Aorta (tissue), 5 donors: ENCODE measurements around the gene TERT. TPM values are rescaled to one million over a fixed set of nuclear protein-coding genes. Genes with fewer than 3 reads are reported as not detected.
"Not testable (repeated sequence)": the region's sequence is repeated elsewhere in the genome, so short reads cannot be mapped to it uniquely, and the experiment has no call there.

Experiments used
- ATAC-seq: fragments of 200-7000 bp; cut with Tn5 transposase; one replicate; pipeline ENCODE4 v1.9.1; 2022; ENCODE audit warnings: moderate library complexity; ENCODE audit not compliant: low FRiP score
- DNase-seq, 2 donors: peaks; one replicate each; pipeline ENCODE4 v3.0.0-alpha.2; 2020
- H3K27ac ChIP-seq, 2 donors: one replicate each; pipeline ENCODE4 v1.5.1; 2013; ENCODE audit warnings: low read length in 2 of 2, mild to moderate bottlenecking in 2 of 2, moderate library complexity in 2 of 2, control low read depth in 1 of 2, inconsistent platforms in 1 of 2, low read depth in 1 of 2
- H3K27me3 ChIP-seq, 2 donors: one replicate each; pipeline ENCODE4 v1.6.1; 2013; ENCODE audit warnings: control low read depth in 1 of 2, low read length in 1 of 2, mild to moderate bottlenecking in 1 of 2, moderate library complexity in 1 of 2; ENCODE audit not compliant: insufficient read depth in 2 of 2, control insufficient read depth in 1 of 2
- H3K36me3 ChIP-seq, 2 donors: one replicate each; pipeline ENCODE4 v1.6.1; 2013; ENCODE audit warnings: control low read depth in 1 of 2, low read length in 1 of 2, mild to moderate bottlenecking in 1 of 2; ENCODE audit not compliant: insufficient read depth in 2 of 2, control insufficient read depth in 1 of 2
- H3K4me1 ChIP-seq, 2 donors: one replicate each; pipeline ENCODE4 v1.6.1; 2013; ENCODE audit warnings: low read length in 2 of 2, control low read depth in 1 of 2, mild to moderate bottlenecking in 1 of 2, moderate library complexity in 1 of 2; ENCODE audit not compliant: insufficient read depth in 2 of 2, control insufficient read depth in 1 of 2
- H3K4me3 ChIP-seq, 2 donors: one replicate each; pipeline ENCODE4 v1.5.1; 2013; ENCODE audit warnings: low read length in 2 of 2, control low read depth in 1 of 2, mild to moderate bottlenecking in 1 of 2
- H3K9me3 ChIP-seq: one replicate; pipeline ENCODE4 v1.6.1; 2013; ENCODE audit warnings: mild to moderate bottlenecking, low read length; ENCODE audit not compliant: control insufficient read depth
- WGBS, 2 donors: extraction: QIAGEN DNeasy Blood & Tissue Kit; methylation state at CpG; one replicate each; pipeline ENCODE4 v1.1.7; 2013; 5-methylcytosine and 5-hydroxymethylcytosine counted together
- intact Hi-C, 2 donors: fragments of 100-400 bp; cut with DNase I; formaldehyde crosslinking; loops; one replicate each; pipeline versions ENCODE4 v1.14.2 to v1.15.0; 2022
- polyA plus RNA-seq, 2 donors: library from polyadenylated mRNA; stranded (reverse); fragments of 200-250 nt; gene quantifications; one replicate each; pipeline ENCODE4 v1.2.3, GENCODE V29; 2013
- total RNA-seq, 2 donors: library from RNA; stranded (reverse); fragmentation: NEBNext Ultra II Directional; extraction: Animal tissue kit (Norgen Biotek cat#: 25700); gene quantifications; one replicate each; pipeline ENCODE4 v1.2.1, GENCODE V29; 2021
- donor health status: healthy with polysubstance abuse.
- donor health status: Bipolar disorder and iron deficiency.
- donor health status: DM: no; HTN: no; CAD: no.
- donor health status: DM: no; HTN: no; CAD: no.
- donor health status: DM: yes; HTN: yes; CAD: no.

Gene TERT
- total and polyA plus RNA-seq, 4 donors = not detected

- Histone ChIP-seq H3K27me3 (no peaks in the 10 kb centered on the region), H3K27ac (no peak overlapping the region), H3K4me3 (no peak overlapping the region), H3K9me3 (peaks cover 5% of the 10 kb centered on the region), H3K36me3 (no peaks in the 10 kb centered on the region), H3K4me1 (no peaks in the 10 kb centered on the region)
- intact Hi-C loops = no loop called here
- no peak for ATAC-seq
- peak in 1 of 2 donors; percentile 60 for DNase-seq
- WGBS, 2 donors = 90 to 91% methylated on average over 25 of the region's 25 CpGs
Observed at GRCh38 chr5:1285883-1286291, 9.0 kb downstream of the TERT start.

GRCh38 chr5:1285141-1285540 lies 9.7 kb downstream of the TERT start:
- Histone ChIP-seq H3K9me3 (peaks cover 5% of the 10 kb centered on the region), H3K4me1 (no peaks in the 10 kb centered on the region), H3K36me3 (no peaks in the 10 kb centered on the region), H3K27ac (no peak overlapping the region), H3K4me3 (no peak overlapping the region), H3K27me3 (no peaks in the 10 kb centered on the region)
- 86 to 90% methylated on average over 10 to 12 of the region's 12 CpGs for WGBS, 2 donors
- intact Hi-C loops = no loop called here
- ATAC-seq (no peak), DNase-seq (no peak)

- H3K27me3 ChIP-seq, ATAC-seq, H3K4me1 ChIP-seq, H3K4me3 ChIP-seq, H3K27ac ChIP-seq, H3K9me3 ChIP-seq, intact Hi-C loops, H3K36me3 ChIP-seq, DNase-seq: not testable (repeated sequence)
- 81 to 86% methylated on average over 27 of the region's 27 CpGs for WGBS, 2 donors
Observed at GRCh38 chr5:1284336-1284970, 10.4 kb downstream of the TERT start.

- intact Hi-C loops, H3K36me3 ChIP-seq, H3K27ac ChIP-seq, ATAC-seq, H3K9me3 ChIP-seq, H3K27me3 ChIP-seq, H3K4me1 ChIP-seq, H3K4me3 ChIP-seq: not testable (repeated sequence)
- peak; percentile 33 to 39 for DNase-seq
- WGBS, 2 donors = 87% methylated on average over 16 of the region's 16 CpGs
Observed at GRCh38 chr5:1283729-1284041, 11.2 kb downstream of the TERT start.

- WGBS, 2 donors = 91 to 92% methylated on average over 40 of the region's 40 CpGs
- ATAC-seq, H3K9me3 ChIP-seq, intact Hi-C loops, H3K27me3 ChIP-seq, H3K27ac ChIP-seq, H3K36me3 ChIP-seq, H3K4me1 ChIP-seq, H3K4me3 ChIP-seq: not testable (repeated sequence)
- peak; percentile 30 to 52 for DNase-seq
Observed at GRCh38 chr5:1282993-1283728, 11.7 kb downstream of the TERT start.

GRCh38 chr5:1282131-1282992 lies 12.5 kb downstream of the TERT start:
- Histone ChIP-seq H3K4me3 (no peak overlapping the region), H3K27me3 (no peaks in the 10 kb centered on the region), H3K4me1 (no peaks in the 10 kb centered on the region), H3K36me3 (no peaks in the 10 kb centered on the region), H3K27ac (no peak overlapping the region), H3K9me3 (no peaks in the 10 kb centered on the region)
- peak; percentile 26 to 54 for DNase-seq
- ATAC-seq = no peak
- 78% methylated on average over 37 of the region's 37 CpGs for WGBS, 2 donors
- intact Hi-C loops = no loop called here

GRCh38 chr5:1281038-1281882 lies 13.6 kb downstream of the TERT start:
- no peaks in the 10 kb centered on the region for H3K36me3 ChIP-seq
- peak; percentile 20 to 61 for DNase-seq
- ATAC-seq = no peak
- intact Hi-C loops = no loop called here
- WGBS, 2 donors = 83 to 84% methylated on average over 16 of the region's 16 CpGs
- no peaks in the 10 kb centered on the region for H3K4me1 ChIP-seq
- H3K27ac ChIP-seq = no peak overlapping the region
- no peaks in the 10 kb centered on the region for H3K9me3 ChIP-seq
- H3K27me3 ChIP-seq = no peaks in the 10 kb centered on the region
- no peak overlapping the region for H3K4me3 ChIP-seq
